HTERT RPE-1 (cell line): ENCODE measurements around the gene EPB41L5.
"Not testable (repeated sequence)": the region's sequence is repeated elsewhere in the genome, so short reads cannot be mapped to it uniquely, and the experiment has no call there.

Source experiments
- in situ Hi-C: fragments of 300-500 bp; cut with MboI; formaldehyde crosslinking; loops from 4 replicates; pipeline ENCODE4 v1.14.3; 2020; ENCODE audit warnings: low sequenced_read_pairs

Gene EPB41L5

DNA sequence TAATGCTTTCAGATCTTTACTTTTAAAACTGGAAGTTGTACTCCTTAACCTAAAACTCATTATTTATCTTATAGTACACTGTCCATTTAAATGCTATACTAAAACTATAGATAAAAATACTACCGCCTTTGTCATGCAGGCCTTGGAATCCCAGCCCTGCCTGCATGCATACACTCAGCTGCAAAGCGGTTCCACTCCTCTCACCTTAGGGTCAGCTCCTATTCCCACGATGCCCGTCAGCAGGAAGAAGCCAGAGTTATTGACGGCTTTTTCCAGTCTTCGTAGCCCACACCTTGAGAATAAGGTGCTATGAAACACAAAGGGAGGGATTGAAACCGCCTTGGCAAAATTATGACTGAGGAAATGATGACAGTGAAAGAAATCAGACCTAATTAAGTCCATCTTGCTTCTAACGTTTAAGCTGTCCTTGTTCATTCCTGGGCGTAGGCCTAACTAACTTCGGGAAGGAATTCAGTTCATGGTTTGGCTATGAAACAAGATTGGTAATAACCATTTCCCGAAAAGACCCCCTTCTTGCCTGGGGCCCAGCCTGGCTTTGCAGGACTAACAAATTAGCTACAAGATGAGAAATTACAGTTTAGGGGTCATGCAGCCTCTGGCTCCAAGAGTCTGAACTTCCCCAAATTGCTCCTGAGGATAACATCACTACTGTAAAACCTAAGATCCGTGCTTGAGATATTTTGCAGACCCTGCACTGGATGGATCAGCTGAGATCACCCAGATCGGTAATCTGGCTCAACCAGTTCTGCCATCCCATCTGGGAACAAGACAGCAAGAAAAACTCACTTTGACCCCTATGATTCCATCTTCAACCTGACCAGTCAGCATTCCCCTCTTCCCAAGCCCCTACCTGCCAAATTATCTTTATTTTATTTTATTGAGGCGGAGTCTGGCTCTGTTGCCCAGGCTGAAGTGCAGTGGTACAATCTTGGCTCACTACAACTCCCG lies 17.1 kb downstream of the EPB41L5 start:
- in situ Hi-C loops = no loop called here

DNA sequence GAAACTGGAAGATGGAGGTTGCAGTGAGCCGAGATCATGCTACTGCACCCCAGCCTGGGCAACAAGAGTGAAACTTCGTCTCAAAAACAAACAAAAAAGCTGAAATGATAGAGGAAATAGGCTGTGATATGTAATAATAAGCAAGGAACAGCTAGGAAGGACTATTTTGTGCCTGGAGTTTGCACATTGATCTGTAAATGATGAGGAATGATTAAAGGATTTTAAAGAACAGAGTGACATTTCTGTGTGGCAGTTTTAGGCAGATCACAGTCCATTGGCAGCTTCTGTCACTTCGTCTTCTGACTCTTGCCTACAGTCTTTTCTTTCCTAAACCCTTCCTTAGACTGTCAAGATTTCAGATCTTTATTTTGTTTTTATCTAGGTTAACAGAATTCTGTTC lies 19.4 kb downstream of the EPB41L5 start:
- in situ Hi-C loops = no loop called here

DNA sequence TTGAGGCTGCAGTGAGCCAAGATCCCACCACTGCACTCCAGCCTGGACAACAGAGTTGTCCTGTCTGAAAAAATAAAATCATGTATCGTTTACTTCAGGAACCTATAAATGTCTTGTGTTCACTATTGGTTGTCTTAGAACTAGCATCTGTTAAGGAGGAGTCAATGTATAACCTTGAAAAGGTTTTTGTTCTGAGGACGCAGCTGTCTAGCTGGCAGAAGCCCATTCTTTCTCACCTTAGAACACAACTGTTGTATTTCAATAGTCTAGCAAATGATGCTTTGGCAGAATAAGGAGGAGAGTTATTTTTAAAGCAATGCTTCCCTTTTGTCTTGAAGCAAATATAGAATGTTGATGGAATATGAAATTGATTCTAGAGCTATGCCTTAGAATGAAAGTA lies 21.1 kb downstream of the EPB41L5 start:
- in situ Hi-C loops = no loop called here

- in situ Hi-C loops = no loop called here
Observed at GRCh38 chr2:120034621-120035020, 21.7 kb downstream of the EPB41L5 start.

GRCh38 chr2:120036145-120036544 lies 23.3 kb downstream of the EPB41L5 start:
- in situ Hi-C loops = no loop called here

- in situ Hi-C loops = no loop called here
Observed at GRCh38 chr2:120037995-120038541, 25.2 kb downstream of the EPB41L5 start.

DNA sequence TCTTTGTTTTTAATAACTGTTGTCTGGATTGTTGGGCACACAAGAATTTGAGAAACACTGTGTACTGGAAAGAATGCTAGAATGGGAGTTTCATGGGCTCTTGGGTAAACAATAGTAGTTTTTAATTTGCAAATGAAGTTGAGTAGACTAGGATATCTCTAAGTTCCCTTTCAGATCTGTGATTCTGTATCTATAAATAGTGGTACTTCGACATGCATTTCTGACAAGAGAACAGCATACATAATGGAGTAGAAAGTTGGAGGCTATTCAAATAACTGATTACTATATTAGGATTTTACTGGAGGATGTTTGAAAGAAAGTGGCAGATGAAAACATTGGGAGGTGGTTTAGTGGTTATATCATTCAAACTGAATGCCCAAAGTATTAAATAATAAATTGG lies 29.5 kb downstream of the EPB41L5 start:
- in situ Hi-C loops = no loop called here

DNA sequence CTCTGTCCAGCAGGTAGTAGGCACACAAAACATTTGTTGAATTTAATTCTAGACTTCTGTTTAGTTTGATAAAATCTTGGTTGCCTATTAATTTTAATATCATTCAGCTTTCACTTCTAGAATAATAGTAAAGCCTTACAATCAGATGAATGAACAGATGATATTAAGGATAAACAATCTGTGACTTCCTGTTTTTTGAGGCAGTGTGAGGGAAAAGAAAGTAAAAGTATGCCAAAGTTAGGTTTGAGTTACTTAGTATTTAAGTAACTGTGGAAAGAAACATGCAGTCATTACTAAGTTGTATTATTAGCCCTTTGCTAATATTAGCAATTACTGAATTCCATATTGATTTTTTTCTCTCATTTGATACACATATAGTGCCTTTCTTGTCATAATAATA lies 31.5 kb downstream of the EPB41L5 start:
- in situ Hi-C loops = no loop called here

GRCh38 chr2:120045775-120046174 lies 32.9 kb downstream of the EPB41L5 start:
- in situ Hi-C loops = not testable (repeated sequence)

GRCh38 chr2:120046252-120046651 lies 33.4 kb downstream of the EPB41L5 start:
- in situ Hi-C loops = not testable (repeated sequence)

- in situ Hi-C loops = no loop called here
Observed at GRCh38 chr2:120052597-120052996, 39.7 kb downstream of the EPB41L5 start.

- in situ Hi-C loops = no loop called here
Observed at GRCh38 chr2:120053891-120054290, 41.0 kb downstream of the EPB41L5 start.

DNA sequence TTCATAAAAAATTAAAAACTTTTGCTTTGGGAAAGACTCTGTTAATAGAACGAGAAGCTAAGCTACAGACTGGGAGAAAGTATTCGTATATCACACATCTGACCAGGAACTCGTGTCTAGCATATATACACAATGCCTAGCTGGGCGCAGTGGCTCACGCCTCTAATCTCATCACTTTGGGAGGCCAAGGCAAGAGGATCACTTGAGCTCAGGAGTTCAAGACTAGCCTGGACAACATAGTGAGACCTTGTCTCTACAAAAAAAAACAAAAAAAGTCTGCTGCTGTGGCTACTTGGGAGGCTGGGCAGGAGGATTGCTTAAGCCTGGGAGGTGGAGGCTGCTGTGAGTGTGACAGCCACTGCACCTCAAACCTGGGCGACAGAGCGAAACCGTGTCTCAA lies 46.6 kb downstream of the EPB41L5 start:
- in situ Hi-C loops = no loop called here

GRCh38 chr2:120060088-120060623 lies 47.3 kb downstream of the EPB41L5 start:
- in situ Hi-C loops = no loop called here

- in situ Hi-C loops = no loop called here
Observed at GRCh38 chr2:120064664-120065063, 51.8 kb downstream of the EPB41L5 start.

GRCh38 chr2:120066800-120067547 lies 54.1 kb downstream of the EPB41L5 start:
- in situ Hi-C loops = no loop called here

DNA sequence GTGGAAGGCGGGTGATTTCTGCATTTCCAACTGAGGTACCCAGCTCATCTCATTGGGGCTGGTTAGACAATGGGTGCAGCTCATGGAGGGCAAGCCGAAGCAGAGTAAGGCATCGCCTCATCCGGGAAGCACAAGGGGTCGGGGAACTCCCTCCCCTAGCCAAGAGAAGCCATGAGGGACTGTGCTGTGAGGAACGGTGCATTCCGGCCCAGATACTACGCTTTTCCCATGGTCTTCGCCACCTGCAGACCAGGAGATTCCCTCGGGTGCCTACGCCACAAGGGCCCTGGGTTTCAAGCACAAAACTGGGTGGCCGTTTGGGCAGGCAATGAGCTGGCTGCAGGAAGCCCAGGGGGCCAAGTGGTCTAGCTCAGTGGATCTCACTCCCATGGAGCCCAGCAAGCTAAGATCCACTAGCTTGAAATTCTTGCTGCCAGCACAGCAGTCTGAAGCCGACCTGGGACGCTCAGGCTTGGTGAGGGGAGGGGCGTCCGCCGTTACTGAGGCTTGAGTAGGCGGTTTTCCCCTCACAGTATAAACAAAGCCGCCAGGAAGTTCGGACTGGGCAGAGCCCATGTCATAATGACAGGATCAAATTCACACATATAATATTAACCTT lies 55.3 kb downstream of the EPB41L5 start:
- in situ Hi-C loops = not testable (repeated sequence)

DNA sequence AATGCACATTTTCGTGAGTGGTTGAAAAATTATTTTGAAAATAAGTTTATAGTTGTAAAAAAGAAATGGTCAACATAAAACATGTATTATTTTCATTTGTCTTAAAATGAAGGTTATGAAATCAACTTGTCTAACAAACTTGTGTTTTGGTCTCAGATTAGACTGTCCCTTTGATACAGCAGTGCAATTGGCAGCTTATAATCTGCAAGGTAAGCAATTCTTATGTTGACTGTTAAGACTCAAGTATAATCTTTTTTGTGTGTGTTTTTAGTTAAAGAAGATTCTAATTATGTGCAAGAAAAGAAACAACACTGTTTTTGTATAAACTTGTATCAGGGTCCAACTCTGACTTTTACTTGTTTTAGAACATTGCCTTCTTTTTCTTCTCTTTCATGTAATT lies 62.7 kb downstream of the EPB41L5 start:
- in situ Hi-C loops = no loop called here

- in situ Hi-C loops = no loop called here
Observed at GRCh38 chr2:120077896-120078295, 65.0 kb downstream of the EPB41L5 start.

GRCh38 chr2:120079647-120080046 lies 66.8 kb downstream of the EPB41L5 start:
- in situ Hi-C loops = no loop called here

DNA sequence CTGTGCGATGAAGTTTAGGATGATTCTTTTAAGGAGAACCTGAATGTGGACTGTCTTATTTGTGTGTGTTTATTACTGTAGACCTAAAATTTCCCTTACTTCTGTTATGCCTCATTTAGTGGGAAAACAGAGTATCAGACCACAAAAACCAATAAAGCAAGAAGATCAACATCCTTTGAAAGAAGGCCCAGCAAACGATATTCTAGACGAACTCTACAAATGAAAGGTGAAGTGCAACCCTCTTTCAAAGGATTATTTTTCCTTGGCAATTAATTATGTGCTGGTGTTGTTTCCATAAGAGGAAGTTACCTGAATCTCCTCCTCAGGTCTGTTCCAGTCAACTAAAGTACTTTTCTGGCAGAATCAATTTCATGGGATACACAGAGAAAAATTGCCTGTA lies 78.6 kb downstream of the EPB41L5 start:
- in situ Hi-C loops = no loop called here
